ENCODE results near the gene IPCEF1. TPM values are rescaled to one million over a fixed set of nuclear protein-coding genes. Genes with fewer than 3 reads are reported as not detected.
A peak's percentile ranks its signal among the peaks of the same experiment; 100 is the strongest.

Gene IPCEF1
- total RNA-seq, 1 experiment from 2014 or later = 0.48 TPM

DNA sequence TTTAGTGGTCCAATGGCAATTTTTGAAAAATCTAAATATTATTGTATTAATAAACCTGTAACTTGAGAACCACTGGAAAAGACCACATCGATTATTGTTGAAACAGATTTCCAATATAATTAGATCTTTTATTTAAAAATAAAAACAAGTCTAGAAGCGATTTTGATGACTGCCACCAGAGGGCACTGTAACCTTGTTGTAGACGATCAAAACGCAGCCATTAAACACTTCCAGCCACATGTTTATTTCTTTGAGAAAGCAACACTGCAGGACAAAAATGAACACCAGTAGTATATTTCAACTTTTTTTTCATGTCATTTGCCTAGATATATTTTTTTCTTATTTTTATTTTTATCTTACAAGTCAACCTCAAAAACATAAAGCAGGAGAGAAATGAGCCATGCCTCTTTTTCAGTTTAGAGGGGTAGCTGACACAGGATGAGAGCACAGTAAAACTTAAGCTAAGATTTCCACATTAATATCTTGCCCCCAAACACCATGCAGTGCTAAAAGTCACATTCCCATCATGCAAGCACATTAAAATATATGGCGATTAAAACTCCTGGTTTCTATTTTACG, 202.1 kb downstream of the IPCEF1 start:
- Histone ChIP-seq H3K4me1 (ENCODE audit: insufficient read depth, low read length) (no peaks in the 10 kb centered on the region), H3K4me2 (ENCODE audit: insufficient read depth, insufficient read length, low read length) (no peak overlapping the region), H3K9ac (ENCODE audit: extremely low read depth, insufficient read length, low read length) (no peak overlapping the region), H3K79me2 (ENCODE audit: insufficient read depth, low read length) (no peaks in the 10 kb centered on the region), H2AK5ac (ENCODE audit: insufficient read length, low read length) (no peak overlapping the region), H3T11ph (ENCODE audit: low read length) (no peak overlapping the region), H3K23me2 (ENCODE audit: insufficient read length, low read depth, low read length, poor library complexity, severe bottlenecking) (no peaks in the 10 kb centered on the region), H3K79me1 (ENCODE audit: insufficient read depth, low read depth, low read length, poor library complexity, severe bottlenecking) (no peaks in the 10 kb centered on the region), H3K27me3 (ENCODE audit: insufficient read depth, low read length) (no peaks in the 10 kb centered on the region), H3K56ac (ENCODE audit: insufficient read length, low read depth, low read length) (no peak overlapping the region), H2BK12ac (ENCODE audit: insufficient read length, low read depth, low read length) (no peak overlapping the region), H3K23ac (ENCODE audit: insufficient read length, low read depth, low read length) (no peak overlapping the region), H3K4ac (ENCODE audit: low read depth, low read length) (no peak overlapping the region), H2BK20ac (ENCODE audit: low read depth, low read length, poor library complexity, severe bottlenecking) (no peak overlapping the region), H4K5ac (ENCODE audit: insufficient read length, low read depth, low read length) (no peak overlapping the region), H2BK5ac (ENCODE audit: insufficient read length, low read length) (no peak overlapping the region), H2BK120ac (ENCODE audit: low read depth, low read length, poor library complexity, severe bottlenecking) (no peak overlapping the region), H2AFZ (ENCODE audit: low read length) (no peak overlapping the region), H4K91ac (ENCODE audit: insufficient read length, low read depth, low read length) (no peak overlapping the region), H3K27ac (ENCODE audit: insufficient read length, low read depth, low read length) (no peak overlapping the region), H2BK15ac (ENCODE audit: low read depth, low read length) (no peak overlapping the region), H3K14ac (ENCODE audit: insufficient read depth, low read length) (no peak overlapping the region), H3K18ac (ENCODE audit: insufficient read length, low read depth, low read length) (no peak overlapping the region), H3K9me3 (ENCODE audit: control insufficient read depth, low read depth, low read length) (peaks cover 10% of the 10 kb centered on the region), H4K8ac (replicated peaks; ENCODE audit: insufficient read length, low read depth, low read length) (no peak overlapping the region), H4K20me1 (ENCODE audit: control insufficient read depth, insufficient read depth, insufficient read length) (no peaks in the 10 kb centered on the region)
- TF ChIP-seq CTCF (conservative IDR thresholded peaks at IDR 0.05) = peak; percentile 88
- Mint-ChIP-seq H3K36me3 (ENCODE audit: insufficient read depth in 1 of 3, low read depth in 3 of 3) (peaks cover 4 to 13% (median 13%) of the 10 kb centered on the region in 3 experiments; a peak in 4 of 7 replicates), H3K4me3 (no peak overlapping the region), H3K4me1 (peaks cover 7 to 10% of the 10 kb centered on the region in 2 experiments), H3K27ac (no peak overlapping the region), H3K27me3 (ENCODE audit: low read depth) (no peaks in the 10 kb centered on the region), H3K9me3 (peaks cover 11 to 14% of the 10 kb centered on the region in 2 experiments)
- WGBS (ENCODE audit: extremely low coverage, insufficient read length, low lambda C conversion rate) = no CpG with 5 or more reads among the region's 6 CpGs
- no peak for DNase-seq

Measured in H9 (cell line).